ENCODE measurements around the gene VGLL4.

- no peak for TF ChIP-seq CTCF (IDR thresholded peaks at IDR 0.05; ENCODE audit: insufficient read depth, low read length, poor library complexity, severe bottlenecking)
- TF ChIP-seq EZH2phosphoT487 (conservative IDR thresholded peaks at IDR 0.05; ENCODE audit: low read length) = no peak
Observed at GRCh38 chr3:11522953-11523571, 120.7 kb downstream of the VGLL4 start.
